ENCODE data around the gene PRPF31.

PRPF31 gene

DNA sequence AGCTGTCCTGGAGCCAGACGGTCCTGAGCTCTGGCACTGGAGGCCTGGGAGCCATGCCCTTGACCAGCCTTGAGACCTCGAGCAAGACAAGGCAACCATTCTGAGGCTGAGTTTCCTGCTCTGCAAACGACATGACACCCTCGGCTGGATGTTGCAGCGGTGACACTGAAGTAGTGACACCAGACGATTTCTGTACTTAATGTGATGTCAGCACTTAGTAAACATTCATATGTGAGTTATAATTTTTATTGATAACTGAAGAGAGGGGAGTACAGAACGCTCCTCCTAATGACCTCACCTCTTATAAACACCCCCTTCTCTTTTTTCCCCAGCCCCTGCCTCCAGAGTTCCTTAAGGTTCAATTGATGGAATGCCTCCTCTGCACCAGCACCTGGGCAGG, 7.1 kb upstream of the PRPF31 start:
- DNase-seq, result no peak

DNA sequence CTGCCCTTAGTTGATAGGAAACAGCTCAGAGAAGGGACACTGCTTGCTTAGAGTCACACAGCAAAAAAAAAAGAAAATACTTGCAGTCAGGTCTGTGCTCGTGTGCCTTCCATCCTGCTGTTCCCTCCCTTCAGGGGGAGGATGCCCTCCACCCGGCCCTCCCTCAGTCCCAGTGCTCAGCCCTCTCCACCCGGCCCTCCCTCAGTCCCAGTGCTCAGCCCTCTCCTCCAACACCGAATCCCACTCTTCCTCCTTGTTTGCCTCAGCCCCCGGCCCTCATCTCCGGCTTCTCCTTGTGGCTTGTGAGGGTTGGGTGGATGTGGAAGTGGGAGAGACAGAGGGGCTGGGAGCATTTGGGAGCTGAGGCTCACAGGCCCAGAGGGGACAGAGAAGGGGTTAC, 5.9 kb upstream of the PRPF31 start:
- no peak for DNase-seq

GRCh38 chr19:54114340-54115108, 1.0 kb upstream of the PRPF31 start:
- DNase-seq, result peak; percentile 83

GRCh38 chr19:54121259-54121658, 5.7 kb downstream of the PRPF31 start:
- no peak for DNase-seq

- DNase-seq, result no peak
These were observed 8.1 kb downstream of the PRPF31 start for GRCh38 chr19:54123682-54124081.

- DNase-seq, result no peak
These were observed 8.8 kb downstream of the PRPF31 start for GRCh38 chr19:54124393-54124792.

DNA sequence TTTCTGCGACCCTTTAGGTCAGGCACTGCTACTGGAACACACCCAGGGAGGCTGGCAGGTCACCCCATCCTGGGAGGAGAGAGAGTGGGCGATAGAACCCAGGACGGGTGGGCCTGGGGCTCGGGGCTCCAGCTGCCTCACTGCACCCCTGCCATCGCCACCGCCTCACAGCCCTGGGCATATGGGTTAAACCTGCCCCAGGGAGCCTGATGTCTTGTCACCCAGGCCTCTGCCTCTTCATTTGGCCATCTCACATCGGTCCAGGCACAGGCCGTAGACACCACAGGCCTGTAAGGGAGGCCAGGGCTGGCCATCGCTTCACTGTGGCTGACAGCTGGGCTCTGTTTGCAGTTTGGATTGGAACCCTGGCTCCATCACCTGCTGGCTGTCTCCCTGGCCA, 10.2 kb downstream of the PRPF31 start:
- no peak for DNase-seq

DNA sequence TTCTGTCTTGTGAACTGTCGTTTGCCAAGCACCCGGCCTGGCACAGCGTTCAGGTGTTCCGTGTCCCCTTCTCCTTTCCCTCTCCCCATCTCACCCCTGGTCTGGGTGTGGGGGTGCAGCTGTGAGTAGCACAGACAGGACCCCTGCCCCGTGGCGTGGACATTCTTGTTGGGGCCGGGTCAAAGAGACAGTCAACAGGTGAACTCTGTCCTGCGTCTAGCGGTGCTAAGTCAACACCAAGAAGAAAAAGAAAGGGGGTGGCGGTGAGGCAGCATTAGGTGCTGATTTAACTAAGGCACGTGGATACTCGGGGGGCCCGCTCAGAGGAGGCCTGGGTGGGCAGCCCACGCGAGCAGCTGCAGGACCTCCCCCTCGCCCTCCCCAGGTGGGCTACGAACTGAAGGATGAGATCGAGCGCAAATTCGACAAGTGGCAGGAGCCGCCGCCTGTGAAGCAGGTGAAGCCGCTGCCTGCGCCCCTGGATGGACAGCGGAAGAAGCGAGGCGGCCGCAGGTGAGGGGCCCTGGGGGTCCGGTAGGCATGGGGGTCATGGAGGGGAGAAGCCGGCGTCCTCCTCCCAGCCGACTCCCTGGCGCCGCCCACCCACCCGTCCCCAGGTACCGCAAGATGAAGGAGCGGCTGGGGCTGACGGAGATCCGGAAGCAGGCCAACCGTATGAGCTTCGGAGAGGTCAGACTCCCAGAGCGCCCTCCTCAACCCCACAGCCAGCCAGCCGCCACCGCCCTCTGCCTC, 12.3 kb downstream of the PRPF31 start:
- no peak for DNase-seq

DNA sequence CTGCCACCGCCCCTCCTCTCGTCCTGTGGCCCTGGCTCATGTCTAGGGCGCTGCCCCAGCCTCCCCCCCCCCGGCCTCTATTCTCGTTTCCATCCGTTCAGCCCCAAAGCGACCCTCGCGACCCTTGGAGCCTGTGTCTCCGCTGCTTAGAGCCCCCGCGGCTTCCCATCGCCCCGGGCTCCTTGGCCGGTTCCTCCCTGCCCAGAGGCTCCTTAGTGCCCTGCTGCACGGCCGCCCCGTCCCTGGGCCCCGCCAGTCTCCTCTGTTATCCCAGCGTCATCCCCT, 12.8 kb downstream of the PRPF31 start:
- DNase-seq, result no peak

- no peak for DNase-seq
These were observed 13.5 kb downstream of the PRPF31 start for GRCh38 chr19:54128796-54129616.

- no peak for DNase-seq
These were observed 14.1 kb downstream of the PRPF31 start for GRCh38 chr19:54129617-54129996.

DNA sequence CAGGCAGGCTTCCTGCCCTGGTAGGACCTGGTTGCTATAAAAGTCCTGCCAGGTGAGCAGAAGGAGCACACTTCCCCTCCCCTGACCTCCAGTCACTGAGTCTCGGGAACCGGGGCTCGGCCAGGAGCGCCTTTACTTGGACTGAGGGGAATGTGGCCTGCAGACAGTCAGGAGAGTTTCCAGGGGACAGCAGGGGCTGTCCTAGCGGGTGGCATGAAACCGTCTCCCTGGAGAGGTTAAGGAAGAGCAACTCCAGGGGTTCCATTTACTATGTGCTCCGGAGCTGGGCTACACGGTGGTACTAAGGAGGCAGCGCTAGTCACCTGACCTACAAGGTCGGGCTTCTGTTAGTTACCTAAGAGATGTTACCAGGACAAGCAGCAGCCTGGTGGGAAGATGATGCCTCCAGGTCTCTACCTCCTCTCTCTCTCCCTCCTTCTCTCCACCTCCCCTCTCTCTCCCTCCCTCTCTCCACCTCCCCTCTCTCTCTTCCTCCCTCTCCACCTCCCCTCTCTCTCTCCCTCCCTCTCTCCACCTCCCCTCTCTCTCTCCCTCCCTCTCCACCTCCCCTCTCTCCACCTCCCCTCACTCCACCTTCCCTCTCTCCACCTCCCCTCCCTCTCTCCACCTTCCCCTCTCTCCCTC, 17.9 kb downstream of the PRPF31 start:
- DNase-seq, result no peak

DNA sequence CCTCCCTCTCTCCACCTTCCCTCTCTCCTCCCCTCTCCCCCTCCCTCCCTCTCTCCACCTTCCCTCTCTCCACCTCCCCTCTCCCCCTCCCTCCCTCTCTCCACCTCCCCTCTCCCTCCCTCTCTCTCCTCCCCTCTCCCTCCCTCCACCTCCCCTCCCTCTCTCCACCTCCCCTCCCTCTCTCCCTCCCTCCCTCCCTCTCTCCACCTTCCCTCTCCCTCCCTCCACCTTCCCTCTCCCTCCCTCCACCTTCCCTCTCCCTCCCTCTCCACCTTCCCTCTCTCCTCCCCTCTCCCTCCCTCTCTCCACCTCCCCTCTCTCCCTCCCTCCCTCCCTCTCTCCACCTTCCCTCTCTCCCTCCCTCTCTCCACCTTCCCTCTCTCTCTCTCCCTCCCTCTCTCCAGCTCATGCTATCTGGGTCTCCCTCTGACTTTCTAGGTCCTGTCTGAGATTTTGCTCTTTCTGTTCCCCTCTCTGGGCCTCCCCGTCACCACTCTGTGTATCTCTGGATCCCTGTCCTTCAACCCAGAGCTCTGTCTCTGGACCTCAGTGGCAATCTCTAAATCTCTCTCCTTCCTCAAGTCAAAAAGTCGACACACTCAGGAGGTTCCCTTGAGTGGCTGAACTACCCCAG, 18.5 kb downstream of the PRPF31 start:
- no peak for DNase-seq

DNA sequence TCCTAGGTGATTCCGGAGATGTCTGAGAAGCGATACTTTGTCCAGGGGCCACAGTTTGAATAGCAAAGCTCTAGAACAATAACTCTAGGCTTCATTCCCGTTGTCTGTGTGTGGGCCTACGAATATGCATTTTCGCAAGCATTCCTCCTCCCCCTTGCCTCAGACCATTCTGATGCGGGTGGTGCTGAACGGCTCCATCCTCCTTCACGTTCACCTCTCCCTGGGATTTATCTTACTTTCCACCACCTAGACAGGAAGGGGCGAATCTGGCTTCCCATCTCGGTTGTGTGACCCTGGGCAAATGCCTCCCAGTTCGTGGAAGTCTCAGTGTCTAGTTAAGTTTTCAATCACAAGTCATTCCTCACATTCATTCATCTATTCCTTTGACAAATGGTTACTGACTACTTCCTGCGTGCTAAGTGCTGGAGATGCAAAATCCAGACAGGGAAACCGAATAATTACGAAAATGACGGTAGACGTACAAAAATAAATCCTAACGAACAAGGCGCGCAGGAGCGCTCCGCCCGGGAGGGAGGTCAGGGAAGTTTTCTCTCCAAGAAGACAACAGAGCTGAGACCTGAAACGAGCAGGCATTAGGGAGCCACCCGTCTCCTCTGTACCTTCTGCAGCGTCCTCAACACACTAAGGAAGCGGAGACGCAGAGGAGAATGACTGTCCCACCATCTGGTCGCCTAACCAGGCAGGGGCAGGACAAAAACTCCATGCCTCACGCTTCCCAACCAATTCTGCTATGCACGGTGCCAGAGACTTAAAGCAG, 20.7 kb downstream of the PRPF31 start:
- peak; percentile 67 for DNase-seq

DNA sequence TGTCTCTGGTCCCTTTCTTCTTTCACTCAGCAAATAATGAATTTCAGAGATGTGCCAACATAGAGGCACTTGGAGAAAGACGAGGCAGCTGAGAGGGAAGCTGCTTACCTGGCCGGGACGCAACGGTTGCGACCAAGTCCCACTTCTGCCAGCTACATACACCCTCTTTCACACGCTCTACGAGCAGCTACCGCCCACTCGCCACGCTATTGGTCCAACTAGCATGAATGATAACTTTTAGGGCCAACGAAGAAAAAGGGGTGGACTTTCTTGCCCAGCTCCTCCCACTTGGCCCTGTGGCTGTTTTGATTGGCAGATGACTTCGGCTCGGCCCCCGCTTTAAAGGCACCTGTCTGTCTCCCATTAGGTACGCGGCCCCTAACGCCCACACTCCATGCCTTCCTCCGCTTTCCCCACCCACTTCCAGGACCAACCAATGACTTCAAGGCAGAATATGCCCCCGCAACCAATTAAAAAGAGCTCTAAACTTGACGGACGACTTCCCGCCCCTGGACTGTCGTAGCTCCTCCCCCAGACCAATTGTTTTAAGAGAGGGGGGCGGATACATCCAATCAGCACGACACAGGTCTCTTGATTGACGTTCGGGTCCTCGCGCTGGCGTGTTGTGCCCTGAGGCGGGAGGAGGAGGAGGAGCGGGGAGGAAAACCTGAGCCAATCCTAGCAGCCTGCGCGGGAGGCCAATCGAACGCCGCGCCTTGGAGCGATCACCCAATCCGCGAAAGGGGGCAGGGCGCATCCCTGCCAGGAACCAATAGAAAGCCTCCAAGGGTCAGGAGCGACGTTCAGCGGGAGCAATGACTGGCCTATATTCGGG, 21.5 kb downstream of the PRPF31 start:
- peak; percentile 100 for DNase-seq

DNA sequence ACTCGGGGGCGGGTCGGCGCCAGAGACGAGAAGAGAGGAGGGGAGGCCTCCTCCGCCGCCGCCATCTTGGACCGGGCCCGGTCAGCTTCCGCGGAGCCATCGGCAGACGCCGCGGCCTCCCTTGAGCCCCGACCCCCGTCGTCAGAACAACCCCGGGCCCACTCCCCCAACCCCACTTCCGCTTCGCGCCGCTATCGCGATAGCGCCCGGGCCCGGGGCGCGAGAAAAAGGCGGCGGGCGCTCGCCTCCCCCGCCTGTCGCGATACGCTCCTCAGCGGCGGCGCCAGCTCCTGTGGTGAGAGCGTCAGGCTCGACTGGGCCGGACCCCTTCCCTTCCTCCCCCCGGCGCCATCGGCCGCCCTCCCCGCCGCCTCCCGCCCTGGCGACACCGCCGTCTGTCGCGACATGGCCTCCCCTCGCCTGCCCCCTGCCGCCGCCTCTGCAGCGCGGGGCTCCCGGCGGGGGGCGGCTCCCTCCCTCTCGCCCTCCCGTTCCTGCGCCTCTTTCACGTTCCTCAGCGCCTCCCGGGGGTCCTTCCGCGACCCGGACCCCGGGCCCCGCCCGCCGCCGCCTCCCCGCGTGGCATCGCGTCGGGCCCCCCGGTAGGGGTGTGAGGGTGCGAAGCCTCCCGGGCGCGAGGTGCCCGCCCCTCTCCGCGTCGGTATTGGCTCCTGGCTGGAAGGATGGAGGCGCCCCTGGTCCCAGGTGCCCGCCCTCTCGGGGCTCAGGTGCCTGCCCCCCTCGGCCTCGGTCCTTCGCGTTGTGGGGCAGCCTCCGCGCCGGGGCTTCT, 22.3 kb downstream of the PRPF31 start, which contains the start of gene CNOT3:
Gene CNOT3 (plus strand): TSS at position 64 of the 790 bp plus-strand sequence. CDS start 5,217 bp downstream, outside the sequence.
- peak; percentile 76 for DNase-seq

DNA sequence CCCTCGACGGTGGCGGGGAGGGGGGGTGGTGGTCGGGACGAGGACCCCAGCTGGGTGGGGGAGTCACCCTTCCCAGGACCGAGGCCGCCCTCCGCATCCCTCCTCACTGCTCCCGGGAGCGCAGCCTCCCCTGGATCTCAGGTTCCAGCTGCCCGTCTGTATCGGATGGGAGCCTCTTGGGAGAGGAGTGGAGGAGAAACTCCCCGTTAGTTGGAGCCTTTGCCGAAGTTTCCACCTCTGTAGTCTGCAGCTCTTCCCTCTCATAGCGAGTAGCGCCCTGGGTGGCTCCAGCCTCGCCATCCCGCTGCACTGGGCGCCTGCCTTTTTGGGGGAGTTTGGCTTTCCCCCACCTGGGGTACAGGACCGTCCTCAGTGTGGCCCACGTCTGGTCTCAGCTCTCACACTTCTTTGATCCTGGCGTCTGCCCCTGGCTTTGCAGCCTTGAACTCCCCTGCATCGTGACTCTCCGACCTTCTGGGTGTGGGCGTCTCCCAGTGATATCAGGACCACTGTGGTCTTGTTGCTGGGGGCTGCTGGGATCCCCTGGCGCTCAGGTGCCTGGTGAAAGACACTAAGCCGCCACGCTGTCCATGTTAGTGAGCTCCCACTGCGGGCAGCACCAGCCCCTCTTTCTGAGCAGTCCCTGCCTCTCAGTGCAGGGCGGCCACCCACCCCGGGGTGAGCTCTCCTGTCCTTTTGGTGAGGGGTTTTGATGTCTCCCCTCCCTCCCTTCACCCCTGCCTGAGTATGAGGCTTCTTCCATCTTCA, 23.1 kb downstream of the PRPF31 start:
- peak; percentile 75 for DNase-seq

GRCh38 chr19:54141356-54141755, 25.8 kb downstream of the PRPF31 start:
- DNase-seq, result no peak

- DNase-seq, result no peak
These were observed 26.7 kb downstream of the PRPF31 start for GRCh38 chr19:54142166-54142780.
